Stimulated activated naive CD8-positive, alpha-beta T cell treated with anti-CD3 and anti-CD28 coated beads, Interleukin-15, Interleukin-2, amounts not matched to agents 100 ng/mL and 50 ng/mL, for 24 hours (primary cell): Measurements from ENCODE around the gene CLEC1B.
"Not testable (repeated sequence)": the region's sequence is repeated elsewhere in the genome, so short reads cannot be mapped to it uniquely, and the experiment has no call there.

ENCODE experiments used
- H3K27ac Mint-ChIP-seq: one replicate; pipeline ENCODE4 v1.8.0; 2021; ENCODE audit warnings: mild to moderate bottlenecking, mixed read lengths
- H3K27me3 Mint-ChIP-seq: one replicate; pipeline ENCODE4 v1.8.0; 2021; ENCODE audit warnings: mixed read lengths
- H3K36me3 Mint-ChIP-seq: one replicate; pipeline ENCODE4 v1.8.0; 2021; ENCODE audit warnings: low read depth, mixed read lengths
- H3K4me1 Mint-ChIP-seq: one replicate; pipeline ENCODE4 v1.8.0; 2021; ENCODE audit warnings: low read depth, mixed read lengths
- H3K4me3 Mint-ChIP-seq: one replicate; pipeline ENCODE4 v1.8.0; 2021; ENCODE audit warnings: mild to moderate bottlenecking, mixed read lengths
- H3K9me3 Mint-ChIP-seq: one replicate; pipeline ENCODE4 v1.8.0; 2021; ENCODE audit warnings: mixed read lengths

CLEC1B gene

GRCh38 chr12:9952954-9953729, 45.8 kb downstream of the CLEC1B start:
- H3K27ac Mint-ChIP-seq, H3K27me3 Mint-ChIP-seq, H3K36me3 Mint-ChIP-seq, H3K4me3 Mint-ChIP-seq, H3K9me3 Mint-ChIP-seq: not testable (repeated sequence)
- H3K4me1 Mint-ChIP-seq, result peaks cover 49% of the 10 kb centered on the region

- no peaks in the 10 kb centered on the region for H3K9me3 Mint-ChIP-seq
- peak overlapping the region; percentile 47 for H3K4me3 Mint-ChIP-seq
- no peaks in the 10 kb centered on the region for H3K36me3 Mint-ChIP-seq
- H3K27ac Mint-ChIP-seq, result peak overlapping the region; percentile 27
- no peaks in the 10 kb centered on the region for H3K27me3 Mint-ChIP-seq
- peaks cover 43% of the 10 kb centered on the region for H3K4me1 Mint-ChIP-seq
Observed at GRCh38 chr12:9951026-9951675, 47.8 kb downstream of the CLEC1B start.

GRCh38 chr12:9948606-9949296, 50.2 kb downstream of the CLEC1B start:
- peak overlapping the region; percentile 4 for H3K27ac Mint-ChIP-seq
- H3K4me3 Mint-ChIP-seq, result peak overlapping the region; percentile 25

GRCh38 chr12:9947674-9948073, 51.2 kb downstream of the CLEC1B start:
- Mint-ChIP-seq H3K4me1 (peaks cover 57% of the 10 kb centered on the region), H3K27me3 (no peaks in the 10 kb centered on the region), H3K9me3 (no peaks in the 10 kb centered on the region), H3K36me3 (no peaks in the 10 kb centered on the region), H3K4me3 (no peak overlapping the region), H3K27ac (no peak overlapping the region)

More at GRCh38 chr12:9948606-9949296, 50.2 kb downstream of the CLEC1B start:
- Mint-ChIP-seq H3K36me3 (no peaks in the 10 kb centered on the region), H3K4me1 (peaks cover 49% of the 10 kb centered on the region), H3K9me3 (no peaks in the 10 kb centered on the region), H3K27me3 (no peaks in the 10 kb centered on the region)

- Mint-ChIP-seq H3K27ac (peak overlapping the region; percentile 15), H3K4me1 (peaks cover 34% of the 10 kb centered on the region)
Observed at GRCh38 chr12:9944391-9944790, 54.5 kb downstream of the CLEC1B start.

GRCh38 chr12:9943240-9943639, 55.7 kb downstream of the CLEC1B start:
- no peak overlapping the region for H3K27ac Mint-ChIP-seq
- H3K4me3 Mint-ChIP-seq, result peak overlapping the region; percentile 69
- peaks cover 23% of the 10 kb centered on the region for H3K4me1 Mint-ChIP-seq
- no peaks in the 10 kb centered on the region for H3K36me3 Mint-ChIP-seq
- no peaks in the 10 kb centered on the region for H3K27me3 Mint-ChIP-seq
- H3K9me3 Mint-ChIP-seq, result no peaks in the 10 kb centered on the region

More at GRCh38 chr12:9944391-9944790, 54.5 kb downstream of the CLEC1B start:
- Mint-ChIP-seq H3K4me3 (peak overlapping the region; percentile 24), H3K9me3 (no peaks in the 10 kb centered on the region), H3K27me3 (no peaks in the 10 kb centered on the region), H3K36me3 (no peaks in the 10 kb centered on the region)
